Testis (tissue), 2 donors: ENCODE measurements around the gene DAND5.

Experiments
- POLR2A ChIP-seq: fragments of 450-650 bp; IDR thresholded peaks from one replicate; pipeline ENCODE4 v1.6.1; 2017; ENCODE audit warnings: antibody characterized with exemption, mild to moderate bottlenecking, moderate library complexity
- TF ChIP-seq, protein P1 (sequence below), 3 experiments: fragments of 450-650 bp in 2 of 3; fragments of 200-600 bp in 1 of 3; sonication (generic) in 1 of 3; IDR thresholded peaks; one replicate each; pipeline ENCODE4 v1.5.1; 2016 to 2019; ENCODE audit warnings: antibody characterized with exemption in 3 of 3, mild to moderate bottlenecking in 2 of 3, moderate library complexity in 1 of 3

- TF ChIP-seq, protein P1, sequence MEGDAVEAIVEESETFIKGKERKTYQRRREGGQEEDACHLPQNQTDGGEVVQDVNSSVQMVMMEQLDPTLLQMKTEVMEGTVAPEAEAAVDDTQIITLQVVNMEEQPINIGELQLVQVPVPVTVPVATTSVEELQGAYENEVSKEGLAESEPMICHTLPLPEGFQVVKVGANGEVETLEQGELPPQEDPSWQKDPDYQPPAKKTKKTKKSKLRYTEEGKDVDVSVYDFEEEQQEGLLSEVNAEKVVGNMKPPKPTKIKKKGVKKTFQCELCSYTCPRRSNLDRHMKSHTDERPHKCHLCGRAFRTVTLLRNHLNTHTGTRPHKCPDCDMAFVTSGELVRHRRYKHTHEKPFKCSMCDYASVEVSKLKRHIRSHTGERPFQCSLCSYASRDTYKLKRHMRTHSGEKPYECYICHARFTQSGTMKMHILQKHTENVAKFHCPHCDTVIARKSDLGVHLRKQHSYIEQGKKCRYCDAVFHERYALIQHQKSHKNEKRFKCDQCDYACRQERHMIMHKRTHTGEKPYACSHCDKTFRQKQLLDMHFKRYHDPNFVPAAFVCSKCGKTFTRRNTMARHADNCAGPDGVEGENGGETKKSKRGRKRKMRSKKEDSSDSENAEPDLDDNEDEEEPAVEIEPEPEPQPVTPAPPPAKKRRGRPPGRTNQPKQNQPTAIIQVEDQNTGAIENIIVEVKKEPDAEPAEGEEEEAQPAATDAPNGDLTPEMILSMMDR (IDR thresholded peaks at IDR 0.05) = no peak
- TF ChIP-seq POLR2A = no peak
Observed at GRCh38 chr19:12996406-12997094, 27.2 kb downstream of the DAND5 start.
